ENCODE results near the gene LZTFL1.

The LZTFL1 gene

GRCh38 chr3:45841757-45842491 lies at the start of gene LZTFL1:
LZTFL1 (minus strand) TSS chr3:45842119; CDS start chr3:45841991, 128 bp downstream.
- Histone ChIP-seq H3K27me3 (ENCODE audit: insufficient read depth, low read length) (peaks cover 51% of the 10 kb centered on the region), H3K4me3 (ENCODE audit: low read length) (peak within 1 kb of the TSS; percentile 89), H3K9me3 (ENCODE audit: insufficient read depth, low read depth, low read length) (no peaks in the 10 kb centered on the region), H3K36me3 (ENCODE audit: insufficient read depth, low read depth, low read length) (no peaks in the 10 kb centered on the region), H3K9ac (ENCODE audit: low read depth, low read length) (peak within 1 kb of the TSS; percentile 67; the same call in 1 of the 2 replicates), H3K27ac (ENCODE audit: low read length) (no peak within 1 kb of the TSS), H3K4me1 (ENCODE audit: insufficient read depth, low read length) (peaks cover 5% of the 10 kb centered on the region; the same call in 1 of the 2 replicates)

GRCh38 chr3:45890405-45890804 lies 48.5 kb upstream of the LZTFL1 start:
- Histone ChIP-seq H3K9me3 (ENCODE audit: insufficient read depth, low read depth, low read length) (no peaks in the 10 kb centered on the region), H3K27ac (ENCODE audit: low read length) (no peak overlapping the region), H3K27me3 (ENCODE audit: insufficient read depth, low read length) (no peaks in the 10 kb centered on the region), H3K9ac (ENCODE audit: low read depth, low read length) (no peak overlapping the region), H3K4me3 (ENCODE audit: low read length) (no peak overlapping the region), H3K36me3 (ENCODE audit: insufficient read depth, low read depth, low read length) (no peaks in the 10 kb centered on the region), H3K4me1 (ENCODE audit: insufficient read depth, low read length) (no peaks in the 10 kb centered on the region)

- Histone ChIP-seq H3K36me3 (ENCODE audit: insufficient read depth, low read depth, low read length) (no peaks in the 10 kb centered on the region), H3K4me3 (ENCODE audit: low read length) (no peak overlapping the region), H3K9ac (ENCODE audit: low read depth, low read length) (no peak overlapping the region), H3K9me3 (ENCODE audit: insufficient read depth, low read depth, low read length) (no peaks in the 10 kb centered on the region), H3K4me1 (ENCODE audit: insufficient read depth, low read length) (no peaks in the 10 kb centered on the region), H3K27me3 (ENCODE audit: insufficient read depth, low read length) (0 out of 2 replicates have a peak, but pooled peaks cover 2% of the 10 kb centered on the region), H3K27ac (ENCODE audit: low read length) (no peak overlapping the region)
Observed at GRCh38 chr3:45889337-45889736, 47.4 kb upstream of the LZTFL1 start.

- no peak overlapping the region for H3K9ac ChIP-seq (ENCODE audit: low read depth, low read length)
- H3K4me3 ChIP-seq (ENCODE audit: low read length) = no peak overlapping the region
- H3K36me3 ChIP-seq (ENCODE audit: insufficient read depth, low read depth, low read length) = no peaks in the 10 kb centered on the region
- H3K9me3 ChIP-seq (ENCODE audit: insufficient read depth, low read depth, low read length) = no peaks in the 10 kb centered on the region
- H3K27me3 ChIP-seq (ENCODE audit: insufficient read depth, low read length) = peaks cover 10% of the 10 kb centered on the region; the same call in 1 of the 2 replicates
- no peak overlapping the region for H3K27ac ChIP-seq (ENCODE audit: low read length)
- H3K4me1 ChIP-seq (ENCODE audit: insufficient read depth, low read length) = no peaks in the 10 kb centered on the region
Observed at GRCh38 chr3:45887759-45888511, 46.0 kb upstream of the LZTFL1 start.

GRCh38 chr3:45887285-45887684 lies 45.4 kb upstream of the LZTFL1 start:
- H3K27me3 ChIP-seq (ENCODE audit: insufficient read depth, low read length) = peaks cover 10% of the 10 kb centered on the region; the same call in 1 of the 2 replicates
- H3K4me3 ChIP-seq (ENCODE audit: low read length) = no peak overlapping the region
- H3K9me3 ChIP-seq (ENCODE audit: insufficient read depth, low read depth, low read length) = no peaks in the 10 kb centered on the region
- H3K4me1 ChIP-seq (ENCODE audit: insufficient read depth, low read length) = no peaks in the 10 kb centered on the region
- H3K9ac ChIP-seq (ENCODE audit: low read depth, low read length) = no peak overlapping the region
- H3K36me3 ChIP-seq (ENCODE audit: insufficient read depth, low read depth, low read length) = no peaks in the 10 kb centered on the region
- no peak overlapping the region for H3K27ac ChIP-seq (ENCODE audit: low read length)

- H3K27ac ChIP-seq (ENCODE audit: low read length) = no peak within 1 kb of the TSS
- no peaks in the 10 kb centered on the region for H3K36me3 ChIP-seq (ENCODE audit: insufficient read depth, low read depth, low read length)
- no peak within 1 kb of the TSS for H3K9ac ChIP-seq (ENCODE audit: low read depth, low read length)
- no peak within 1 kb of the TSS for H3K4me3 ChIP-seq (ENCODE audit: low read length)
- peaks cover 10% of the 10 kb centered on the region; the same call in 1 of the 2 replicates for H3K27me3 ChIP-seq (ENCODE audit: insufficient read depth, low read length)
- no peaks in the 10 kb centered on the region for H3K9me3 ChIP-seq (ENCODE audit: insufficient read depth, low read depth, low read length)
- H3K4me1 ChIP-seq (ENCODE audit: insufficient read depth, low read length) = no peaks in the 10 kb centered on the region
Observed at GRCh38 chr3:45885979-45886705, 44.2 kb upstream of the LZTFL1 start, which contains the start of gene CCR9. CCR9 (plus strand) TSS chr3:45886543; CDS start chr3:45894934, 8,391 bp downstream.

- H3K4me3 ChIP-seq (ENCODE audit: low read length) = no peak overlapping the region
- peaks cover 10% of the 10 kb centered on the region; the same call in 1 of the 2 replicates for H3K27me3 ChIP-seq (ENCODE audit: insufficient read depth, low read length)
- H3K27ac ChIP-seq (ENCODE audit: low read length) = no peak overlapping the region
- H3K9ac ChIP-seq (ENCODE audit: low read depth, low read length) = no peak overlapping the region
- no peaks in the 10 kb centered on the region for H3K4me1 ChIP-seq (ENCODE audit: insufficient read depth, low read length)
- H3K9me3 ChIP-seq (ENCODE audit: insufficient read depth, low read depth, low read length) = no peaks in the 10 kb centered on the region
- H3K36me3 ChIP-seq (ENCODE audit: insufficient read depth, low read depth, low read length) = no peaks in the 10 kb centered on the region
Observed at GRCh38 chr3:45884368-45885201, 42.7 kb upstream of the LZTFL1 start.

- no peaks in the 10 kb centered on the region for H3K36me3 ChIP-seq (ENCODE audit: insufficient read depth, low read depth, low read length)
- H3K27me3 ChIP-seq (ENCODE audit: insufficient read depth, low read length) = peaks cover 10% of the 10 kb centered on the region; the same call in 1 of the 2 replicates
- H3K9me3 ChIP-seq (ENCODE audit: insufficient read depth, low read depth, low read length) = no peaks in the 10 kb centered on the region
- H3K27ac ChIP-seq (ENCODE audit: low read length) = no peak overlapping the region
- no peak overlapping the region for H3K9ac ChIP-seq (ENCODE audit: low read depth, low read length)
- H3K4me3 ChIP-seq (ENCODE audit: low read length) = no peak overlapping the region
- H3K4me1 ChIP-seq (ENCODE audit: insufficient read depth, low read length) = no peaks in the 10 kb centered on the region
Observed at GRCh38 chr3:45881078-45882022, 39.4 kb upstream of the LZTFL1 start.

GRCh38 chr3:45880725-45881077 lies 38.8 kb upstream of the LZTFL1 start:
- H3K27me3 ChIP-seq (ENCODE audit: insufficient read depth, low read length) = peaks cover 10% of the 10 kb centered on the region; the same call in 1 of the 2 replicates
- H3K4me1 ChIP-seq (ENCODE audit: insufficient read depth, low read length) = no peaks in the 10 kb centered on the region
- H3K36me3 ChIP-seq (ENCODE audit: insufficient read depth, low read depth, low read length) = no peaks in the 10 kb centered on the region
- no peak overlapping the region for H3K4me3 ChIP-seq (ENCODE audit: low read length)
- H3K27ac ChIP-seq (ENCODE audit: low read length) = no peak overlapping the region
- H3K9ac ChIP-seq (ENCODE audit: low read depth, low read length) = no peak overlapping the region
- H3K9me3 ChIP-seq (ENCODE audit: insufficient read depth, low read depth, low read length) = no peaks in the 10 kb centered on the region

GRCh38 chr3:45878124-45878523 lies 36.2 kb upstream of the LZTFL1 start:
- no peaks in the 10 kb centered on the region for H3K27me3 ChIP-seq (ENCODE audit: insufficient read depth, low read length)
- H3K4me3 ChIP-seq (ENCODE audit: low read length) = no peak overlapping the region
- H3K9me3 ChIP-seq (ENCODE audit: insufficient read depth, low read depth, low read length) = no peaks in the 10 kb centered on the region
- no peaks in the 10 kb centered on the region for H3K4me1 ChIP-seq (ENCODE audit: insufficient read depth, low read length)
- H3K27ac ChIP-seq (ENCODE audit: low read length) = no peak overlapping the region
- no peak overlapping the region for H3K9ac ChIP-seq (ENCODE audit: low read depth, low read length)
- no peaks in the 10 kb centered on the region for H3K36me3 ChIP-seq (ENCODE audit: insufficient read depth, low read depth, low read length)

Measured in iPS-20b (cell line).